Hepatic stellate cell (primary cell): ENCODE measurements around the gene ANKDD1B.
"Not testable (repeated sequence)": the region's sequence is repeated elsewhere in the genome, so short reads cannot be mapped to it uniquely, and the experiment has no call there.

Experiments used
- DNase-seq: peaks from one replicate; pipeline ENCODE4 v3.0.0; 2011; ENCODE audit warnings: low spot score

The ANKDD1B gene

DNA sequence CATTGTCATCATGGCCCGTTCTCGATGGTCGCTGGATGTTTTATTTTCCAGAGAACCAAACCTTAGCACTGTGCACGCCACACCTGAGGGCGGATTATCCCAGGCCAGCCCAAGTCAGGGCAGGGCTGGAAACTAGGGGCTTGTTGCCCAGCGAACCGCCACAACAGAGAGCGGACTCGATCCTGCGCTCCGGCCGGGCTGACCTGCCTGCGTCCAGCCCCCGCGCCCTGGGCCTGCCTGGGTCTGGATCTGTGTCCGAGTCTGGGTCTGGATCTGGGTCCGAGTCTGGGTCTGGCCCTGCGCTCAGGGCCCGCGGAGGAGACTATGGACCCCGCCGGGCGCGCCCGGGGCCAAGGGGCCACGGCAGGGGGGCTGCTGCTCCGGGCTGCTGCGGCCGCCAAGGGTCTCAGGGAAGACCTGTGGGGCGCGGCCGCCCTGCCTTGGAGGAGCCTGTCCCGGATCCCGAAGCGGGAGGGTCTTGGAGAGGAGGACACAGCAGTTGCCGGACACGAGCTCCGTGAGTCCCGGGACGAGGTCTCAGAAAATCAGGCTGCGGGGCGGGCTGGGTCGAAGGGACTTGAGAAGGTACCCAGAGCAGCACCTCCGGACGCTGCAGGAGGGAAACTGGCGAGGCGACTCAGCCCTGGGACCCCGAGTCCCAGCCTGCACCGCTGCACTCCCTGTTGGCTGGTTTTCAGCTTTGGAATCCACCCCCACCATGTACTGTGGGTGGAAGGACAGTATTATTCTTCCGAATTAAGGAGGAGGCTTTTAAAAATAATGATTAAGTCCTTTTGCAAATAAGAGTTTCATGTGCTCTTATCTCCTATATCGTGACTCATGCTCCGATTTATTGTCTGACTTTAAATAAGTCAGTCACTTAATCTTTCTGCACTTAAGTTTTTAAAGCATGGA lies at the start of gene ANKDD1B:
Gene ANKDD1B (plus strand): TSS at position 143 of the 915 bp plus-strand sequence. CDS start 182 bp downstream, at position 325.
- DNase-seq: peak; percentile 60

DNA sequence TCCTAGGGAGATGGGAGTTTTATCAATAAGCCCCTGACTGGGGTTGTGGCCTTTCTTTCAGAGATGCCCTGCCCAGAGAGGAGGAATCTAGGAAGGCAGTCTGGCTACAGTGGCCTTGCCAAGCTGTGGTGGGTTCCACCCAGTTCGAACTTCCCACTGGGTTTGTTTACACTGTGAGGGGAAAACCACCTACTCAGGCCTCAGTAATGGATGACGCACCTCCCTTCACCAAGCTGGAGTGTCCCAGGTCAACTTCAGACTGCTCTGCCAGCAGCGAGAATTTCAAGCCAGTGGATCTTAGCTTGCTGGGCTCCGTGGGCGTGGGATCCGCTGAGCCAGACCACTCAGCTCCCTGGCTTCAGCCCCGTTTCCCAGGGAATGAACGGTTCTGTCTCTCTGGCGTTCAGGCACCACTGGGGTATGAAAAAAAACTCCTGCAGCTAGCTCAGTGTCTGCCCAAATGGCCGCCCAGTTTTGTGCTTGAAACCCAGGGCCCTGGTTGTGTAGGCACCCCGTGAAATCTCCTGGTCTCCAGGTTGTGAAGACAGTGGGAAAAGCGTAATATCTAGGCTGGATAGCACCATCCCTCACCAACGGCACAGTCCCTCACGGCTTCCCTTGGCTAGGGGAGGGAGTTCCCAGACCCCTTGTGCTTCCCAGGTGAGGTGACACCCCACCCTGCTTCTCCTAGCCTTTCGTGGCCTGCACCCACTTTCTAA lies 45.1 kb upstream of the ANKDD1B start:
- not testable (repeated sequence) for DNase-seq

DNA sequence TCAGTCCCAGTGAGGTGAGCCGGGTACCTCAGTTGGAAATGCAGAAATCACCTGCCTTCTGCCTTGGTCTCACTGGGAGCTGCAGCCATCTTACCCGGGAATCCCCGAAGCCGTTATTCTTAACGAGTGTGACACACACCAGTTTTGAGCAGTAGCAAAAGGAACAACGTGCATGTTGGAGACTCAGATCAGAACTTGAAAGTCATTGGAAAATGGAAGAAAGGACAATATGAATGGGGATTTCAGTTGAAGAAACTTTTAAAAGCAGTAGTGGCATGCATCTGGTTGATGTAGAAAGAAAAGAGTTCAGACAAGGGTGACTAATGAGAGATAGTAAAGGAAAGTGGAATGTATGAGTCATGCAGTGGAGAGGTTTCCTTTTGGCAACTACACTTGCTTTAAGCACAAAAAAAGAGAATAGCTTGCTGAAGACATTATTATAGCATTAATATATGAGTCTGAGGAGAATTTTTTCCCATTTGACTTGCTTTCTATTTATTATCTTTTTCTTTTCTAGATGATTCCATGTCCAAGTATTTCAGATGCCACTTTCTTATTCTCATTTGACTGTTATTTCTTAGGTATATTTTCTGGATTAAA lies 44.4 kb upstream of the ANKDD1B start:
- peak; percentile 55 for DNase-seq

DNA sequence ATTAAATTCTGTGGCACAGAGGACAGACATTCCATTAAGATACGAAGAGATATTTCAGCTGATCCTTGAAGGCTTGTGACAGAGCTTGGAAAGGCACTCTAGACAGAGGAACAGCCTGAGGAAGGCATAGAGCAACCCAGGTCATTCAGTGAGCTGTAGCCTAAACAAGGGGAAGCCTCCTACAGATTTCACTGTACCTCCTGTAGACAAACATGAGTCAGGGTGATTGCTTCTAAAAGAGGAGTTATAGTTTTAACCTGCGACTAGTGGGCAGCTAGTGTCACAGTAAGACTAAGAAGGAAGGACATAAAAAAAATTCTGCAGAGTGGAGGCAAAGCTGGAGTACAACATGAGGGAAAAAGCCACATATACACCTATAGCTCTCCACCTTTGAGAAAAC lies 43.5 kb upstream of the ANKDD1B start:
- DNase-seq: peak; percentile 8

GRCh38 chr5:75568202-75568601 lies 43.1 kb upstream of the ANKDD1B start:
- no peak for DNase-seq

- DNase-seq: no peak
These were observed 39.7 kb upstream of the ANKDD1B start for GRCh38 chr5:75571547-75571946.

GRCh38 chr5:75574791-75575190 lies 36.5 kb upstream of the ANKDD1B start:
- DNase-seq: no peak

DNA sequence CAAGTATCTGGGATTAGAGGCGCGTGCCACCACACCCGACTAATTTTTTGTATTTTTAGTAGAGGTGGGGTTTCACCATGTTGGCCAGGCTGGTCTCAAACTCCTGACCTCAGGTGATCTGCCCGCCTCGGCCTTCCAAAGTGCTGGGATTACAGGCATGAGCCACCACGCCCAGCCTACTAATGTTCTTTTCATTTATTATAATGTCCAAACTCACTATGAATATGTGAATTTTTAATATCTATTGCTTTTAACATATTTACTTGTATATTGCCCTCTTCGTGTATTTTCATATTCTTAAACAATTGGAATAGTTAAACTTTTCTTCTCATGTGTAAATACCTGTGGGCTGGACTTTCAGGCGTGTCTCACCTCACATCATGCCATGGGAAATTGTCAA lies 33.0 kb upstream of the ANKDD1B start:
- not testable (repeated sequence) for DNase-seq

DNA sequence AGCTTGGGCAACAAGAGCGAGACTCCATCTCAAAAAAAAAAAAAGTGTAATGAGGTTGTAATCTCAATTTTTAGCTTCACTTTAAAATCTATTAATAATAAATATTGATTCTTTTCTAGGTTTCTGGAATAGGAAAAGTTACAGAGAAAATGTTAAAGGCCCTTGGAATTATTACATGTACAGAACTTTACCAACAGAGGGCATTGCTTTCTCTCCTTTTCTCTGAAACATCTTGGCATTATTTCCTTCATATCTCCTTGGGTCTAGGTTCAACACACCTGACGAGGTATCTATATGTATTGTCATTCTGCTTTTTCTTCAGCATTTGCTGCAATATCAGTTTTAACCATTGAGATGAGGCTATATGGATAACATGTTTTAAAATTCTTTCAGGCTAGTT lies 26.6 kb upstream of the ANKDD1B start:
- DNase-seq: no peak

DNA sequence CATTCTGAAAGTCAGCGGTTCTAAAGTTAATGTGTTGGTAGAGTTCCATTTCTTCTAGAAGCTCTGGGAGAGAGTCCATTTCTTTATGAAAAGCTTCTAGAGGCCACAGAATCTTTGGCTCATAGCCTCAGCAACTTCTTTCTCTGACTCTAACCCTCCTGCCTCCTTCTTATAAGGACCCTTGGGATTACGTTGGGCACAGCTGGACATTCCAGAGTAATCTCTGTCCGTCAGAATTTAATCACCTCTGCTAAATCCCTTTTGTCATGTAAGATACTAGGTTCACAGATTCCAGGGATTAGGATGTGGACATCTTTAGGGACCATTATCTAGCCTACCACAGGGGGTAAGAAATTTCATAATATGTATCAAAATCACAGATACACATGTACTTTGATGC lies 22.6 kb upstream of the ANKDD1B start:
- DNase-seq: no peak

- no peak for DNase-seq
These were observed 10.7 kb upstream of the ANKDD1B start for GRCh38 chr5:75600535-75600934.

DNA sequence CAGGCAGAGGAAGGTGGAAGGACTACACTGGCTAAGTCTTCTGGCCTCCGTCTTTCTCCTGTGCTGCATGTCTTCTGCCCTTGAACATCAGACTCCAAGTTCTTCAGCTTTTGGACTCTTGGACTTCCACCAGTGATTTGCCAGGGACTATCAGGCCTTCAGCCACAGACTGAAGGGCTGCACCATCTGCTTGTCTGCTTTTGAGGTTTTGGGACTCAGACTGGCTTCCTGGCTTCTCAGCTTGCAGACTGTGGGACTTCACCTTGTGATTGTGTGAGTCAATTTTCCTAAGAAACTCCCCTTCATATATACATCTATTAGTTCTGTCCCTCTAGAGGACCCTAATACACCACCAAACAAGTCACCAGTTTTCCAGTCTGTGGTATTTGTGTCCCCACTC lies 9.7 kb upstream of the ANKDD1B start:
- DNase-seq: no peak

- DNase-seq: peak; percentile 35
These were observed 9.3 kb upstream of the ANKDD1B start for GRCh38 chr5:75601996-75602395.

GRCh38 chr5:75603371-75603770 lies 7.9 kb upstream of the ANKDD1B start:
- DNase-seq: no peak

DNA sequence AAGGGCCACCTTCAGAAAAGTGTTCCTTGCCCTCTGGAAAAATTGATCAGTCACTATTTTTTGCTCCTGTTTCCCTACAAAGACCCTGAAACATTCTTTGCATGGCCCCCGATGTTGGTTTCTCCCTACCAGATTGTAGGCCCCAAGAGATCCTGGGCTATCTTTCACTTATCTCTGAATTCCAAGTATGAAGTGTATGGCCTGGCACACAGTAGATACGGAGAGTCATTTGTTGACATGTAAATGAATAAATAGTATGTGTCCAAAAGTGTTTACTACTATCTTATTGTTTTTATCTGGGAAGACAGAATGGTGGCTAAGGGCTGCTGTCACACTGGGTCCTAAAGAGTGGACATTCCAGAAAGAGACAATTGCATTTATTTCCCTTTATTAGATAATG lies 7.4 kb upstream of the ANKDD1B start:
- DNase-seq: no peak

DNA sequence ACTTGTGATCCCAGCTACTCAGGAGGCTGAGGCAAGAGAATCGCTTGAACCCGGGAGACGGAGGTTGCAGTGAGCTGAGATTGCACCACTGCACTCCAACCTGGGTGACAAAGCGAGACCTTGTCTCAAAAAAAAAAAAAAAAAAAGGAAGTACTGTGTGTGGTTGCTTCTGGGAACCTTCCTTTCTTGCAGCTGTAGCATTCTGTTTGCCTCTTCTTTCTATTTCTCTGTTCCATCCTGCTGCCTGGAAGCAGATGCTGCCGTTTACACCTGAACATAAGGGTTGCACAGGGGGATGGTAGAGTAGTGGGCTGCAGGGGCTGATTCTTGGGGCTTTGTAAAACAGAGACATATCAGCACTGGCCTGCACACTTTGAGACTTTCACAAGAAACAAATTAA lies 3.9 kb upstream of the ANKDD1B start:
- not testable (repeated sequence) for DNase-seq

GRCh38 chr5:75608870-75609269 lies 2.4 kb upstream of the ANKDD1B start:
- no peak for DNase-seq

GRCh38 chr5:75610201-75610600 lies 1.1 kb upstream of the ANKDD1B start:
- no peak for DNase-seq

DNA sequence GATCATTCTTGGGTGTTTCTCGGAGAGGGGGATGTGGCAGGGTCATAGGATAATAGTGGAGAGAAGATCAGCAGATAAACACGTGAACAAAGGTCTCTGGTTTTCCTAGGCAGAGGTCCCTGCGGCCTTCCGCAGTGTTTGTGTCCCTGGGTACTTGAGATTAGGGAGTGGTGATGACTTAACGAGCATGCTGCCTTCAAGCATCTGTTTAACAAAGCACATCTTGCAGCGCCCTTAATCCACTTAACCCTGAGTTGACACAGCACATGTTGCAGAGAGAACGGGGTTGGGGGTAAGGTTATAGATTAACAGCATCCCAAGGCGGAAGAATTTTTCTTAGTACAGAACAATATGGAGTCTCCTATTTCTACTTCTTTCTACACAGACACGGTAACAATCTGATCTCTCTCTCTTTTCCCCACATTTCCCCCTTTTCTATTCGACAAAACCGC lies 368 bp upstream of the ANKDD1B start:
- DNase-seq: not testable (repeated sequence)

DNA sequence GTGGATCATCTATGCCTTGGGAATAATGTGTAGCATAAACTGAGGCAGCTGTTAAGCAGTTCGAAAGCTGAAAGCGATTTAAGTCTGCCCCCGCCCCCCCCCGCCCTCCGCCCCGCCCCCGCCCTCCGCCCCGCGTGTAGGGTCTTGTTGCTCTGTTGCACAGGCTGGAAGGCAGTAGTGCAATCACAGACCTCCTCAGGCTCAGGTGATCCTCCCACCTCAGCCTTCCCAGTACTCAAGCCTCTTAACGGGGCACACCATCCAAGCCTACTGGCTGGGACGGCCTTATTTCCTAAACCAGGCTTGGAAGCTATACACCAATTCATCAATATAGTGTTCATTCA lies 945 bp downstream of the ANKDD1B start:
- no peak for DNase-seq

GRCh38 chr5:75612901-75613300 lies 1.6 kb downstream of the ANKDD1B start:
- DNase-seq: no peak

DNA sequence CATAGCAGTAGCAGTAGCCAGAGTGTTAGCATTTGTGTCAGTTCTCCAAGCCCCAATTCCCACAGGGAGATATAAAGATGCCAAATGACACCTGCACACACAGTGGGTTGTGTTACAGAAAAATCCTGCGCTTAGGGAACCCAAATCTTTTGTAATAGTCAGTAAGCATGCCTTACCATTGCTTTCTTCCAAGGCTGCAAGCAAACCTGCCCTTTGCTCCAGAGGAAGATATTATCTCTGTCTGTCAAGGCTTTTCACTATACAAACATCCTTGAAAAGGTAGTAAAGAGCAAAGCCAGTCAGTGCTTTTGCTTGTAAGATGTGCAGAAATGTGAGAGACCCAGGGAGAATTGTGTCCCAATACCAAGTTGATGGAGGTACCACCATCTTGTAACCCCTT lies 2.9 kb downstream of the ANKDD1B start:
- no peak for DNase-seq

DNA sequence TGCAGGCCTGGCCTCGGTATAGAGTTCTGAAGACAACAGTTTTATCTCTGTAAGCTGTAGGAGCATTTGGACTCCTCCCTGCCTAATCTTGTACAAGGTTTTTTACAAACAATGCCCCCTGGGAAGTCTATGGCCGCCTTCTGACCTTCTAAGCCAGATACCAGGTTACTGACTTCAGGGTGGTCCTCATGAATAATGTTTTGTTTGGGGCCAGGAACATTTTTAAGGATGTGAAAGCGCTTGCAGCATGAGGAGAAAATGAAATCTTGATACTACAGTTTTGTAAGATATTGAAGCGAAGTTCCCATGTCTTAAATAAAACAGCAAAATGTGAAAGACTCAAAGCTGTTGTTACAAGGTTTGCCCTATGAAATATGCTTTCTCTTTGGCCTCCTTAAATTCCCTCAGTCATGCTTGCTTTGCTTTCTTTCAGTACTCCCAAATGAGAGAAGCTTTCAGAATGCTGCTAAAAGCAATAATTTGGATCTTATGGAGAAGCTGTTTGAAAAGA lies 5.2 kb downstream of the ANKDD1B start:
- no peak for DNase-seq
